HG03196 (cell line): ENCODE measurements around the gene U2AF1L4.

Source experiments
- ATAC-seq: cut with Tn5 transposase; IDR thresholded peaks from one replicate; pipeline ENCODE4 v1.9.1; 2021; ENCODE audit not compliant: unreplicated experiment

U2AF1L4 gene

DNA sequence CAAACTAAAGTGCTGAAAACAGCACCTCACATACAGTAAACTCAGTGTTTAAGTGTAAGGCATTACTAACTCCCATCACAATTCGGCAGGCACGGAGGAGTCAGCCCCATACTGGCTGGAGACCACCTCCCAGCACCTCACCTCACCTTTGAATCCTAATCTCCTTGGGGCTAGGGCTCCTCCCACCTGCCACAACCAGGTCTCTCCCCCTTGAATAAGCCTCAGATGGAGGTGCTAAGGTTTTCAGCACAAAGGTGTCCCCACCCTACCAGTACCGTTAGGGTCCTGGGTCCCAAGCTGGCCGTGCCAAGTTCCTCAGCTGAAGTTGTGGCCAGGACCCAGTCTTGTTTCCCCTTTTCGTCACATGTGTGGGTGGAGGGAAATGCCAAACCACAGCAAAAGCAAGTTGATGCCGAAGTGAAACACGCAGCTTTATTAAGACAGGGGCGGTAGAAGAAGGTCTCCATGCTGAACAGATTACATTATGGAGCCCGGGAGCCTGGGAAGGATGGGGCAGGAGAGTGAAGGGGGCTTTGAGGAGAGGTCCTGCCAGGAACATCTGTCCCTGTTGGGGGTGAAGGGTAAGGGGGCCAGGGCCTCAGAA lies 3.0 kb downstream of the U2AF1L4 start, which contains the start of gene IGFLR1:
Gene IGFLR1 (minus strand): TSS at position 332 of the 604 bp plus-strand sequence. CDS start 1,272 bp downstream, outside the sequence.
- ATAC-seq = no peak

DNA sequence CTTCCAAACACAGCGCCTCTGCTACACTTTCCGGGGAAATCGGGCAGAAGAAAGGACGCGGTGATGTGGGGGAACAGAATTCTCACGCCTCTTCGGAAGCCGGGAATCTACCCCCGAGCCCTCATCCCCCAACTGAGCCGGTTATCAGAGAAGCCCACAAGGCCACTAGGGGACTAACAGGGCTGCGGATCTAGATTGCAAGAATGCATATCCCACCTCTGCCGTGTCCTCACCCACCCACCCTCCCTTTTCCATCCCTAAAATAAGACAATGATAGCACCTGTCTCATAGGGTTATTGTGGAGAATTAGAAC lies 4.1 kb downstream of the U2AF1L4 start:
- no peak for ATAC-seq

DNA sequence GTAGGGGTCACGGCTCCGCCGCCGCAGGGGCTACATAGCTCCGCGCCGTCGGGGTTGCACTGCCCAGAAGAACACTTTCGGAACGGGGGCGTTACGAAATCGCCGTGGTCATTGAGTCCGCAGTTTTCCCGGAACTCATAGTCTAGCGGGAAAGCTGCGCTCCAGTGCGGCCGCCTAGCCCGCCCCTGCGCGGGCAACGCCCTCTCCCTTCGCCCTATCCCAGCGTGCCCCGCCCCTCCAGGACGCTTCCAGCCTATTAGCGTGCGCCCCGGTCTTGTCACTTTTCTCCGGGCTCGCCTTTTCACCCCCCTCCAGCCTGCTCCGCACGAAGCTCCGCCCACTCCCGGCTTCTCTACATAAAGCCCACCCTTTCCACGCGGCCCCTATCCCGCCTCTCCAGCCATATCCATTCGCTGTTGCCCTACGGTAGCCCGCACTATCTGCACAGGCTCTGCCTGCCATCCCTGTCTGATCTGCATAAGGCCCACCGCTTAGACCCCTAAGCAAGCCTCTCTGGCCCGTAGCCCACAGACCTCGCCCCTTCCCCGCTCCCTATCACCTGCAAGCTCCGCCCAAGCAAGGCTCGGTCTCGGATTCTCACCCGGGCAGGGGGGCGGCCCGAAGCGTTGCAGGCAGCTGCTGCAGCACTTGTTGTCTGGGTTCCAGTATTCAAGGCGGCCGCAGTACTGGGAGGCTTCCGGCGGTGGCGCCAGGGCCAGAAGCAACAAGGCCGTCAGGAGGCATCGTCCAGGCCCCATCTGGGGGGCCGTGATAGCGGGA lies 4.6 kb downstream of the U2AF1L4 start:
- peak; percentile 46 for ATAC-seq

DNA sequence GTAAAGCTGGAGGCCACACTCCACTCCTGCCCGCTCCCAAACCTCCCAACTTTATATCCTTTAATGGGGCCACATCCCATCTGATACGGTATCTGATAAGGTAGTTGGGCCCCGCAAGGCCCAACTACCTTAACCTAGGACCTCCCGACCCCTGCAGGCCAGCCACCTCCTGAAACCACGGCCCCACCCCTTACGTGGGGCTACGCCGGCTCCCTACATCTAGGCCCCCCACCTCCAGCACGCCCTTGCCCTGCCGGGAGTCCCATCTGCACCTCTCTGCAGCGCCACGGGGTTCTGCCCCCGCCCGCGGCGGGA lies 5.2 kb downstream of the U2AF1L4 start:
- ATAC-seq = peak; percentile 14

DNA sequence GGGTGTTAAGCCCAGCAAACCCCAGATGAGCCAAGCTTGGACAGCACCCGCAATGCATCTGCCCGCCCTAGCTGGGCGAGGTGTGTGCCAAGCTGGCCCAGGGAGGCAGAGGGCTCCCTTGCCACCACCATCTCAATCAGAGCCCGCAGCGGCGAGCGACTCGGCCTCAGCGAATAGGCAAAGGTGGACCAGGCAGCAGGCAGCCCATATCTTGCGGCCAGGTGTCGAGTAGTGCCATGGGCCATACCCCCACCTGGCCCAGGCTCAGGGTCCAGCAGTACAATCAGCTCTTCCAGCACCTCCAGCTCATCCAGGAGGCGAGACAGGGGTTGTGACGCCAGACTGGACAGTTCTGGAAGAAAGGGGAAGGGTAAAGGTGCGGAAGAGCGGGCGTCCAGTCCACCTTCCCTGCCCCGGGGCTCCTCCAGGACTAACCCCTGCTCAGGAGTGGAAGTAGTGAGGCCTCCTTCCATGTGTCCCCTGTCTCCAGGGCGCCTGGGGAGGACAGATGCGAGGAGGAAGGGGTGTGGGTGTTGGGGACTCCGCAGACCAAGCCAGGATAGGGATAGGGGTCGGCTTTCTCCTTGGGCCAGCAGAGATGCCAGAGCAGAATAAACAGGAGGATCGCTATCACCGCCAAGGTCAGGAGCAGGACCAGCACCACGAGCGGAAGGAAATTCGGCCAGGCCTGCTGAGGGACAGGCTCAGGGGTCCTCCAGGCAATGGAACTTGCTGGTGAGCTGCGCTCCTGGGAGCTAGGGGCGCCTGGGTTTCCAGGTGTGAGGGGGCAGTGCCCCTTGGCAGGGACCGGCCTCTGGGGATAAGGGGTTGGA lies 5.7 kb downstream of the U2AF1L4 start:
- no peak for ATAC-seq

DNA sequence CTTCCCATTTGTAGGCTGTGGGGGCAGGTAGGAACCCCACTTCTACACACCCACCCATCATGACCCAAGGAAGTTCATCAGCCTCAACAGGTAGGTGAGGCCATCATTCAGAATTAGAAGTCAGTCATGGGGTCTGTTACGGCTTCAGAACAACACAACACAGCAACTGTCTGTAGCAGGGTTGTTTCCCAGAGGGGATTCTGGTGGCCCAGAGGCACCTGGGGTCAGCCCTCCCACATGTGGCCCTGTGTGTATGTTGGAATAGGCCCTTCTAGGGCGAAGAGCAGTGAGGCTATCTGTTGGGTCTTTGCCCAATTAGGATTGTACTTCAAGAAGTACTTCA lies 6.4 kb downstream of the U2AF1L4 start:
- ATAC-seq = no peak

DNA sequence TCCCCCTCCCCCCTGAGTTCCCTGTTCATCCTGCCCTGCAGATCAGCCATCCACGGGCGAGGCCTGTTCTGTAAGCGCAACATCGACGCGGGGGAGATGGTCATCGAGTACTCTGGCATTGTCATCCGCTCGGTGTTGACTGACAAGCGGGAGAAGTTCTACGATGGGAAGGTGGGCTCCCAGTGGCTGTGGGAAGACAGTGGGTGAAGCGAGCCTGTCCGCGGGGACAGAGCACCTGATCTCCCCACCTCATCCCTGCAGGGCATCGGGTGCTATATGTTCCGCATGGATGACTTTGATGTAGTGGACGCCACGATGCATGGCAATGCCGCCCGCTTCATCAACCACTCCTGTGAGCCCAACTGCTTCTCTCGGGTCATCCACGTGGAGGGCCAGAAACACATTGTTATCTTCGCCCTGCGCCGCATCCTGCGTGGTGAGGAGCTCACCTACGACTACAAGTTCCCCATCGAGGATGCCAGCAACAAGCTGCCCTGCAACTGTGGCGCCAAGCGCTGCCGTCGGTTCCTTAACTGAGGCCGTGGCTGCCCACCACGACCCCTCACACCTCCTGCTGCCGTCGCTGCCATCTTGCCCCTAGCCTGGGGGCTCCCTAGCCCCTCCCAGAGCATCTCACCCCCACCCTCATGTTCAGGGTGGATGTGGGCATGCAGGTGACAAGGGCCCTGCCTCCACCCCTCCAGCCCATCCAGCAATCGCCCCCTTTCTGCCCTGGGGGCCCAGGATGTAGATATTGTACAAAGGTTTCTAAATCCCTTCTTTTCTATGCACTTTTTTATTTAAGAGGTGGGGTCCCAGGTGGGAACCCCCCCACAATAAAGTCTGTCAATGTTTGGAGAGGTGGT lies 7.0 kb downstream of the U2AF1L4 start:
- ATAC-seq = no peak

DNA sequence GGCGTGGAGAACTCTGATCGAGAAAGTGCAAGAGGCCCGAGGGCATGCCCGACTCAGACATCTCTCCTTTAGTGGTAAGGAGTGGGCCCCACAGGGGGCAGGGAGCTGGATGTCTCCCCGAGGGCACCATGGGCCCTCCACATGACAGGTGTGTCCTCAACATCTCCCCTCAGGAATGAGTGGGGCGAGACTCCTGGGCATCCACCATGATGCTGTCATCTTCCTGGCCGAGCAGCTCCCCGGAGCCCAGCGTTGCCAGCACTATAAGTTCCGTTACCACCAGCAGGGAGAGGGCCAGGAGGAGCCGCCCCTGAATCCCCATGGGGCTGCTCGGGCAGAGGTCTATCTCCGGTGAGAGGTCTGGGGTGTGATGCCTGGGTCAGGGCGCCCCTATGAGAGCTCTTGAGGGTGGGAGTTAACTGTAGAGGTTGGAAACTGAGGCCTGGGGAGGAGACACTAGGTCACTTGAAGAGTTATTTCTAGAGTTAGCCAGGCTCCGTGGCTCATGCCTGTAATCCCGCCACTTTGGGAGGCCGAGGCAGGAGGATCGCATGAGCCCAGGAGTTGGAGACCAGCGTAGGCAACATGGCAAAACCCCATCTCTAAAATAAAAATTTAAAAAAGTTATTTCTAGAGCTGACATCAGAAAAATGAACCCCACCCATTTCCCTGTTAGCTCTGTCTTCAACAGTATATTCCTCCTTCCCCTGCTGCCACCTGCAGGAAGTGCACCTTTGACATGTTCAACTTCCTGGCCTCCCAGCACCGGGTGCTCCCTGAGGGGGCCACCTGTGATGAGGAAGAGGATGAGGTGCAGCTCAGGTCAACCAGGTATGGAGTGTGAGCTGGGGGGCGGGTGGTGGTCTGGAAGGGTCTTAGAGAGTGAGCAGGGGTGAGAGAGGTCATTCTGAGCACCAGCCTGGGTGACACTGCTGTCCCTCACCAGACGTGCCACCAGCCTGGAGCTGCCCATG lies 8.0 kb downstream of the U2AF1L4 start:
- no peak for ATAC-seq

DNA sequence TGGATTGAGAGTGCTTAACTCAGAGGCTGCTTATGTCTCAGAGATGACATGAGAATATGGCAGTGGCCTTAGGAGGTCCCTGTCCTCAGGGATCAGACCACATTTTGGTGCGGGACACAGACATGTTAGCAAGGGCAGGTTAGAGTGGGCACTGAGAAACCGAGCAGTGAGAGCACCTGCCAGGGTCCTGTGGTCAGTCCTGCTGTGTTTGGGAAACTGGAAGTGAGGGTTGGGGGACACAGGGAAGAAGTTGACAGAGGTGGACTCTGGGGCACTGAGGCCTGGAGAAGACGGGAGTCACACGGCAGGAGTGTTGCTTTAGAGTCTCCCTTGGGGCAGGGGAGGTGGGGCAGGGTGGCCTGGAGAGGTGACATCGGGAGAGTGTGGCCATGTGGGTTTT lies 10.3 kb downstream of the U2AF1L4 start:
- ATAC-seq = no peak

DNA sequence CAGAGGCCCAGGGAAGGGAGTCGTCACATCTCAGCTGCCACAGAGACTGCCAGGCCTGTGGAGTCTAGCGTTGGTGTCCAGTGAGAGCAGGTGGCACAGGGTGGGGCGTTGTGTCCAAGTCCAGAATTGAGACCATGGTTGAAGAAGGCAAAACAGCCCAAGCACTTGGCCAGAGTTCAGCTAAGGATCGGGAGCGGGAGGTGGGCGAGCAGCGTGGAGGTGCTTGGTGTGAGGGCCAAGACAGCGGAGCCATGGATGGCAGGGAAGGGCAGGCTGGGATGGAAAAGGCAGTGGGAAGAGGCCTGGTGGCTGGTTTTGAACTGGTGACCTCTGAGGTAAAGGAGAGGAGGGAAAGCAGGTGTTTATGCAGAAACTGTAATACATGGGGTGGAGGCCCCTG lies 10.9 kb downstream of the U2AF1L4 start:
- ATAC-seq = no peak

DNA sequence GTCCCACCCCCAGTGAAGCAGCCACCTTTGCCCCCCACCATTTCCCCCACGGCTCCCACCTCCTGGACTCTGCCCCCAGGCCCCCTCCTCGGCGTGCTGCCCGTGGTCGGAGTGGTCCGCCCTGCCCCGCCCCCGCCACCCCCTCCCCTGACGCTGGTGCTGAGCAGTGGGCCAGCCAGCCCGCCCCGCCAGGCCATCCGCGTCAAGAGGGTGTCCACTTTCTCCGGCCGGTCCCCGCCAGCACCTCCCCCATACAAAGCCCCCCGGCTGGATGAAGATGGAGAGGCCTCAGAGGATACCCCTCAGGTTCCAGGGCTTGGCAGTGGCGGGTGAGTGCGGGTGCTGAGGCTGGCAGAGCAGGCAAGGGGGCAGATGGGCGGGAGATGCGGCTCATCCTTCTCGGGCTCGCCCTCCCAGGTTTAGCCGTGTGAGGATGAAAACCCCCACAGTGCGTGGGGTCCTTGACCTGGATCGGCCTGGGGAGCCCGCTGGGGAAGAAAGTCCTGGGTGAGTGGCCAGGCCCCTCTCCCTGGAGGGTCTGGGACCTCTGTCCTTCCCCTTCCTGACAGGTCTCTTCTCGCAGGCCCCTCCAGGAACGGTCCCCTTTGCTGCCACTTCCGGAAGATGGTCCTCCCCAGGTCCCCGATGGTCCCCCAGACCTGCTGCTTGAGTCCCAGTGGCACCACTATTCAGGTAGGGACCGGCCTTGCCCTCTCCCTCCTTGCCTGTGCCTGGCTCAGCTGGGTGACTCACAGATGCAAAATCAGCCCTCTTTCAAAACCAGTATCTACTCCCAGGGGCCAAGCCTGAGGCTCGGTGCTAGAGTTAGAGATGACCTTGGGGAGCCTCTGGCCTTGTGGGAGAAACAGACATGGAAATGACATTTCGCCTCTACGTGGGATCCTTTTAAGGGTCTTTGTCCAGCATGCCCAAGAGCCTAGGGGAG lies 11.8 kb downstream of the U2AF1L4 start:
- ATAC-seq = no peak

DNA sequence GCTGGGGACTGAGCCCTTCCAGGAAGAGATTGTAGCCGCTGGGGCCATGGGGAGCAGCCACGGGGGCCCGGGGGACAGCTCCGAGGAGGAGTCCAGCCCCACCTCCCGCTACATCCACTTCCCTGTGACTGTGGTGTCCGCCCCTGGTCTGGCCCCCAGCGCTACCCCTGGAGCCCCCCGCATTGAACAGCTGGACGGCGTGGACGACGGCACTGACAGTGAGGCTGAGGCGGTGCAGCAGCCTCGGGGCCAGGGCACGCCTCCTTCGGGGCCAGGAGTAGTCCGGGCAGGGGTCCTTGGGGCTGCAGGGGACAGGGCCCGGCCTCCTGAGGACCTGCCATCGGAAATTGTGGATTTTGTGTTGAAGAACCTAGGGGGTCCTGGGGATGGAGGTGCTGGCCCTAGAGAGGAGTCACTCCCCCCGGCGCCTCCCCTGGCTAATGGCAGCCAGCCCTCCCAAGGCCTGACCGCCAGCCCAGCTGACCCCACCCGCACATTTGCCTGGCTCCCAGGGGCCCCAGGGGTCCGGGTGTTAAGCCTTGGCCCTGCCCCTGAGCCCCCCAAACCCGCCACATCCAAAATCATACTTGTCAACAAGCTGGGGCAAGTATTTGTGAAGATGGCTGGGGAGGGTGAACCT lies 12.6 kb downstream of the U2AF1L4 start:
- no peak for ATAC-seq

DNA sequence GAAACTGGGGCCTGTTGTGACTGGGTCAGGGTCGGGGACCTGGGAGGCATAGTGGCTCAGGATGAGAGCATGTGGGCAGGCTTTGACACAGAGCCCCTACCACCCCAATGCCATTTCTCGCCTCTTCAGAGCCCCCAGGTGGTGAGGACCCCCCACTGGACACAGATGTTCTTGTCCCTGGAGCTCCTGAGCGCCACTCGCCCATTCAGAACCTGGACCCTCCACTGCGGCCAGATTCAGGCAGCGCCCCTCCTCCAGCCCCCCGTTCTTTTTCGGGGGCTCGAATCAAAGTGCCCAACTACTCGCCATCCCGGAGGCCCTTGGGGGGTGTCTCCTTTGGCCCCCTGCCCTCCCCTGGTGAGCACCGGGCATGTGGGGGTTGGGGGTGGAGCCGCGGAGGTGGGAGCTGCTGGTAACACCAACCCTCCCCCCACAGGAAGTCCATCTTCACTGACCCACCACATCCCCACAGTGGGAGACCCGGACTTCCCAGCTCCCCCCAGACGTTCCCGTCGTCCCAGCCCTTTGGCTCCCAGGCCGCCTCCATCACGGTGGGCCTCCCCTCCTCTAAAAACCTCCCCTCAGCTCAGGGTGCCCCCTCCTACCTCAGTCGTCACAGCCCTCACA lies 13.3 kb downstream of the U2AF1L4 start:
- no peak for ATAC-seq

DNA sequence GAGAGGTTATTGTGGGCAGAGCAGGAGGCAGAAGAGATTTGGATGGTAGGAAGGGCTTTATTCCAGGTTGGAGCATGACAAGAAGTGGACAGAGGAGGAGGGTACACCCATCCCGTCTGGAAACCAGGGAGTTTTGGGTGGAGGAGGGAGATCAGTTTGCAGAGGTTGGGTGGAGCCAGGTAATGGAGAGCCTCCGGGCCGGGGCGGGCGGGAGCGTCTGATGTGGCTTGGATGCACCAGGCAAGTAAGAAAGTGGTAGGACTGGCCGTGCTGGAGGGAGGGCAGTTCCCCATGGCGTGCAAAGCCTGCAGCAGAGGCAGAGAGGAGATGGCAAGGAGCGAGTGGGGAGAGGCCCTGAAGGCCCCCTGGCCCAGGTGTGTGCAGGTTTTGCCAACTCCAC lies 13.9 kb downstream of the U2AF1L4 start:
- ATAC-seq = no peak

DNA sequence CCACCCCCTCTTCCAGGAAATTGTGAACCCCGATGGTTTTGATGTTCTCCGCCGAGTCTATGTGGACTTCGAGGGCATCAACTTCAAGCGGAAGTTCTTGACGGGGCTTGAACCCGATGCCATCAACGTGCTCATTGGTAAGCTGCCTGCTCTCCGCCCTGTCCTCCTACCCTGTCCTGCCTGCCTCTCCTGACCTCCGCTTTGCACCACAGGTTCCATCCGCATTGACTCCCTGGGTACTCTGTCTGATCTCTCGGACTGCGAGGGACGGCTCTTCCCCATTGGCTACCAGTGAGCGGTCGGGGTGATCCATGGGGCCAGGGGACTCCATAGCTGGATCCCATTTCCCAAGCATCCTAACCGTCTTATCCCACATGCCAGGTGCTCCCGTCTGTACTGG lies 14.9 kb downstream of the U2AF1L4 start:
- no peak for ATAC-seq

DNA sequence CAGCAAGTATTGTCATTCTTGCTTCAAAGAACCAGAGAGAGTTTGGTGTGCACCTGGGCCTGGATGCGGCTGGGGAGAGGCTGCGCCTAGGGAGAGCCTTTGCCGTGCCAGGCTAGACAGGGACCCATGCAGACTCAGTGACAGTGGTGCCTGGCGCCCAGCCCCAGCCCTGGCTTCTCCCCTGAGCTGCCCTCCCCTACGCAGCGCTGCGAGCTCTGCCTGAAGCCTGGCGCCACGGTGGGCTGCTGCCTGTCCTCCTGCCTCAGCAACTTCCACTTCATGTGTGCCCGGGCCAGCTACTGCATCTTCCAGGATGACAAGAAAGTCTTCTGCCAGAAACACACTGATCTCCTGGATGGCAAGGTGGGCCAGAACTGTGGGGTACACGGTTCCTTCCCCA lies 15.5 kb downstream of the U2AF1L4 start:
- no peak for ATAC-seq

DNA sequence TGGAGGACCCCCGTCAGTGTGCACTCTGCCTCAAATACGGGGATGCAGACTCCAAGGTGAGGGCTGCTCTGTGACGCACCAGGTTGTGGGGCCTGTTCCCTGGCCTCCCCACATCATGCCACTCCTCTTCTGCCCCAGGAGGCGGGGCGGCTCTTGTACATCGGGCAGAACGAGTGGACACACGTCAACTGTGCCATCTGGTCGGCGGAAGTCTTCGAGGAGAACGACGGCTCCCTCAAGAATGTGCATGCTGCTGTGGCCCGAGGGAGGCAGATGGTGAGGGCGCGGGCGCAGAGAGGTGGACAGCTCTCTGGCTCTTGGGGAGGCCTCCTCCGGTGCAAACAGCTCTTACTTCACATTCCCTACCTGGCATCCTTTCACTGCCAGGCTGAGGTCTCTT lies 16.2 kb downstream of the U2AF1L4 start:
- ATAC-seq = no peak
